K562 (cell line): ENCODE data around the gene RHEBL1. TPM values are rescaled to one million over a fixed set of nuclear protein-coding genes. Genes with fewer than 3 reads are reported as not detected.

ENCODE experiments used
- CSDE1 ChIP-seq, 2 experiments: fragments of 450-650 bp; IDR thresholded peaks; 2 replicates each; pipeline ENCODE4 v1.6.1; 2016; ENCODE audit warnings: mild to moderate bottlenecking in 1 of 2
- MCM3 ChIP-seq: fragments of 450-650 bp; IDR thresholded peaks from 2 replicates; pipeline ENCODE4 v1.6.1; 2016
- MCM7 ChIP-seq, 2 experiments: fragments of 450-650 bp; IDR thresholded peaks; 2 replicates each; pipeline ENCODE4 v1.6.1; 2016 to 2018
- MECOM ChIP-seq: fragments of 250-450 bp; sonication (Bioruptor Pico); IDR thresholded peaks from 2 replicates; pipeline ENCODE4 v1.8.0; 2022; ENCODE audit warnings: inconsistent platforms
- POLR2B ChIP-seq: fragments of 450-650 bp; IDR thresholded peaks from 2 replicates; pipeline ENCODE4 v1.6.1; 2018; ENCODE audit warnings: low read depth; ENCODE audit not compliant: partially characterized antibody
- POLR3A ChIP-seq: IDR thresholded peaks from 2 replicates; pipeline ENCODE4 v1.6.1; 2011; ENCODE audit warnings: borderline replicate concordance, mild to moderate bottlenecking, moderate library complexity; ENCODE audit not compliant: insufficient read length, insufficient read depth; ENCODE audit errors: extremely low read depth
- SMAD4 ChIP-seq: fragments of 250-450 bp; sonication (Bioruptor Pico); conservative IDR thresholded peaks from 2 replicates; pipeline ENCODE4 v1.8.0; 2021; ENCODE audit warnings: inconsistent platforms, mild to moderate bottlenecking, moderate library complexity
- ZNF184 ChIP-seq: sonication (generic); formaldehyde crosslinking; IDR thresholded peaks from 2 replicates; pipeline ENCODE4 v1.5.0; 2020; ENCODE audit warnings: missing genetic modification reagents
- ZNF584 ChIP-seq: fragments of 200-800 bp; sonication (Bioruptor generic); IDR thresholded peaks from 2 replicates; pipeline ENCODE4 v1.6.1; 2016; ENCODE audit warnings: low read depth, mild to moderate bottlenecking, missing genetic modification characterization, missing compliant biosample characterization
- ZNF766 ChIP-seq: fragments of 200-800 bp; sonication (Bioruptor generic); conservative IDR thresholded peaks from 2 replicates; pipeline ENCODE4 v1.6.1; 2016; ENCODE audit warnings: missing genetic modification characterization, missing compliant biosample characterization
- ZNF830 ChIP-seq: fragments of 250-450 bp; sonication (Bioruptor Pico); IDR thresholded peaks from 2 replicates; pipeline ENCODE4 v1.5.0; 2021; ENCODE audit warnings: mild to moderate bottlenecking
- polyA plus RNA-seq, 8 experiments: library from polyadenylated mRNA; depleted of rRNA in 4 of 8; stranded (reverse) in 5 of 8; unstranded in 3 of 8; fragments of >200 nt; fragmentation: Nextera tagmentation in 2 of 8; fragmentation: Illumina TruSeq in 1 of 8; extraction: Ambion mirVana in 2 of 8; extraction: Trizol in 1 of 8; gene quantifications; 2 replicates each; pipeline versions ENCODE4 v1.2.1 to v1.2.3, GENCODE V29; 2011 to 2014; ENCODE audit warnings: inconsistent platforms in 1 of 8, missing spikeins in 1 of 8
- total RNA-seq, 7 experiments: library from RNA; depleted of rRNA in 6 of 7; stranded (reverse); fragments of >200 nt in 6 of 7; fragmentation: Illumina TruSeq in 2 of 7; extraction: Trizol in 2 of 7; gene quantifications; 2 replicates each; pipeline versions ENCODE4 v1.2.1 to v1.2.3, GENCODE V29; 2011 to 2021; ENCODE audit warnings: low replicate concordance in 1 of 7
- TF ChIP-seq, protein P1 (sequence below): sonication (generic); formaldehyde crosslinking; IDR thresholded peaks from 2 replicates; pipeline ENCODE4 v1.8.0; 2023; ENCODE audit warnings: missing genetic modification reagents, mild to moderate bottlenecking, borderline replicate concordance
- TF ChIP-seq, protein P2 (sequence below): fragments of 250-450 bp; sonication (Bioruptor Pico); IDR thresholded peaks from 2 replicates; pipeline ENCODE4 v1.5.0; 2020; ENCODE audit warnings: mild to moderate bottlenecking

Gene RHEBL1
- total and polyA plus RNA-seq, 9 of the 15 experiments (the other 6 are each of a cell fraction or from before 2014, with no cell fraction given): 4.3 to 36.1 (median 8.2) TPM

DNA sequence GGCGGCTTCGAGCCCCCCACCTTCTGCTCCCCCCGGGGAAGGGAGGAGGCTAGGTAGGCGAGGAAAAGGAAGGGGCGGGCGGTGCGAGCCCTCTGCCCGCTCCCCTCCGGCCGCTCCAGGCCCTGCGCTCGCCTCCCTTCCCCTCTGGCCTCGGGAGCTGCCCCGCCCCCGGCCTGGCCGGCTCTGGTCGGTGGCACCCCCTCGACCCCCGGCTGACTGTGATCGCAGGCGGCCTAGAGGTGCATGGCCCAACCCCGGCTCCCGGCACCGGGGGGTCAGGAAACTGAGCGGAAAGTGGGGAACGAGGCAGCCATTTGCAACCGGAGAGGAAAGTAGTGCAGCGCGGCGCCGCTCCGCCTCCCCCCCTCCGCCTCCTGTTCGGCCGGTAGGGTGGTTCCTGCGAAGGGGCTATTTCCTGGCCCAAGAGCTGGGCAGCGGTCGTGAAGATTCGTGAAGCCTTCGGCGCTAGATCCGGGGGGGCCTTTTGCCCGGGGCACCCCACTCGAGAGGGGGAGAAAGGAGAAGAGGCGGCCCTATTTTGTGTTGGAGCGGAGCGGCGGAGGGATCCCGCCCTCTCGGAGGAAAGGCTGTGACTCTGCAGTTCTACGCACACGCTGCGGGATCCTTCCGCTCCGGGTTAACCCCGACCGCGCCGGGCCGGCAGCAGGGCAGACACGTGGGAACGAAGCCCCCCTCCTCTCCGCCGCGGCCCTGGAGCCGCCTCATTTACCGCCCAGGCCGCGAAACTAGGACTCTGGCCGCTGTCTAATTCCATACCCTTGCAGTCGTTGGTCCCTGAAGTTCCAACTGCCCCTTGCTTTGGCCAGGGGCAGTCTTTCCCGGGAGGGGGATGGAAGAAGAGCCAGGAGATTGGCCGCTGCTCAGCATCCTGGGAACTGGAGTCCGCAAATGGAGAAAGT is 9.3 kb downstream of the RHEBL1 start, which contains the start of gene KMT2D (continued):
- TF ChIP-seq, protein P1, sequence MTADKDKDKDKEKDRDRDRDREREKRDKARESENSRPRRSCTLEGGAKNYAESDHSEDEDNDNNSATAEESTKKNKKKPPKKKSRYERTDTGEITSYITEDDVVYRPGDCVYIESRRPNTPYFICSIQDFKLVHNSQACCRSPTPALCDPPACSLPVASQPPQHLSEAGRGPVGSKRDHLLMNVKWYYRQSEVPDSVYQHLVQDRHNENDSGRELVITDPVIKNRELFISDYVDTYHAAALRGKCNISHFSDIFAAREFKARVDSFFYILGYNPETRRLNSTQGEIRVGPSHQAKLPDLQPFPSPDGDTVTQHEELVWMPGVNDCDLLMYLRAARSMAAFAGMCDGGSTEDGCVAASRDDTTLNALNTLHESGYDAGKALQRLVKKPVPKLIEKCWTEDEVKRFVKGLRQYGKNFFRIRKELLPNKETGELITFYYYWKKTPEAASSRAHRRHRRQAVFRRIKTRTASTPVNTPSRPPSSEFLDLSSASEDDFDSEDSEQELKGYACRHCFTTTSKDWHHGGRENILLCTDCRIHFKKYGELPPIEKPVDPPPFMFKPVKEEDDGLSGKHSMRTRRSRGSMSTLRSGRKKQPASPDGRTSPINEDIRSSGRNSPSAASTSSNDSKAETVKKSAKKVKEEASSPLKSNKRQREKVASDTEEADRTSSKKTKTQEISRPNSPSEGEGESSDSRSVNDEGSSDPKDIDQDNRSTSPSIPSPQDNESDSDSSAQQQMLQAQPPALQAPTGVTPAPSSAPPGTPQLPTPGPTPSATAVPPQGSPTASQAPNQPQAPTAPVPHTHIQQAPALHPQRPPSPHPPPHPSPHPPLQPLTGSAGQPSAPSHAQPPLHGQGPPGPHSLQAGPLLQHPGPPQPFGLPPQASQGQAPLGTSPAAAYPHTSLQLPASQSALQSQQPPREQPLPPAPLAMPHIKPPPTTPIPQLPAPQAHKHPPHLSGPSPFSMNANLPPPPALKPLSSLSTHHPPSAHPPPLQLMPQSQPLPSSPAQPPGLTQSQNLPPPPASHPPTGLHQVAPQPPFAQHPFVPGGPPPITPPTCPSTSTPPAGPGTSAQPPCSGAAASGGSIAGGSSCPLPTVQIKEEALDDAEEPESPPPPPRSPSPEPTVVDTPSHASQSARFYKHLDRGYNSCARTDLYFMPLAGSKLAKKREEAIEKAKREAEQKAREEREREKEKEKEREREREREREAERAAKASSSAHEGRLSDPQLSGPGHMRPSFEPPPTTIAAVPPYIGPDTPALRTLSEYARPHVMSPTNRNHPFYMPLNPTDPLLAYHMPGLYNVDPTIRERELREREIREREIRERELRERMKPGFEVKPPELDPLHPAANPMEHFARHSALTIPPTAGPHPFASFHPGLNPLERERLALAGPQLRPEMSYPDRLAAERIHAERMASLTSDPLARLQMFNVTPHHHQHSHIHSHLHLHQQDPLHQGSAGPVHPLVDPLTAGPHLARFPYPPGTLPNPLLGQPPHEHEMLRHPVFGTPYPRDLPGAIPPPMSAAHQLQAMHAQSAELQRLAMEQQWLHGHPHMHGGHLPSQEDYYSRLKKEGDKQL (CRISPR knock-in tag): no peak
- TF ChIP-seq MECOM (CRISPR knock-in tag) (no peak), ZNF184 (no peak), POLR3A (no peak), MCM7 (IDR thresholded peaks at IDR 0.05) (no peak), ZNF830 (peak; percentile 54; the same call in 1 of the 2 replicates), CSDE1 (IDR thresholded peaks at IDR 0.05) (no peak), ZNF584 (CRISPR knock-in tag) (peak; percentile 82; the same call in 1 of the 2 replicates), ZNF766 (peak; percentile 73; the same call in 1 of the 2 replicates), SMAD4 (CRISPR knock-in tag) (peak; percentile 94), MCM3 (no peak), POLR2B (peak; percentile 69)
- TF ChIP-seq, protein P2, sequence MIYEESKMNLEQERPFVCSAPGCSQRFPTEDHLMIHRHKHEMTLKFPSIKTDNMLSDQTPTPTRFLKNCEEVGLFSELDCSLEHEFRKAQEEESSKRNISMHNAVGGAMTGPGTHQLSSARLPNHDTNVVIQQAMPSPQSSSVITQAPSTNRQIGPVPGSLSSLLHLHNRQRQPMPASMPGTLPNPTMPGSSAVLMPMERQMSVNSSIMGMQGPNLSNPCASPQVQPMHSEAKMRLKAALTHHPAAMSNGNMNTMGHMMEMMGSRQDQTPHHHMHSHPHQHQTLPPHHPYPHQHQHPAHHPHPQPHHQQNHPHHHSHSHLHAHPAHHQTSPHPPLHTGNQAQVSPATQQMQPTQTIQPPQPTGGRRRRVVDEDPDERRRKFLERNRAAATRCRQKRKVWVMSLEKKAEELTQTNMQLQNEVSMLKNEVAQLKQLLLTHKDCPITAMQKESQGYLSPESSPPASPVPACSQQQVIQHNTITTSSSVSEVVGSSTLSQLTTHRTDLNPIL: no peak
